Epithelial cell of proximal tubule (primary cell): ENCODE results near the gene PRSS21. TPM values are rescaled to one million over a fixed set of nuclear protein-coding genes. Genes with fewer than 3 reads are reported as not detected.

Experiments
- DNase-seq: peaks from one replicate; pipeline ENCODE4 v3.0.0-alpha.2; 2011; ENCODE audit warnings: low read depth
- H3K4me3 ChIP-seq: 2 replicates; pipeline ENCODE4 v1.5.1; 2011; ENCODE audit warnings: low read depth, mild to moderate bottlenecking, low read length
- total RNA-seq: library from RNA; depleted of rRNA; stranded (reverse); fragments of >200 nt; gene quantifications from 2 replicates; pipeline ENCODE4 v1.2.3, GENCODE V29; 2015
- TF ChIP-seq, protein P1 (sequence below): conservative IDR thresholded peaks from 2 replicates; pipeline ENCODE4 v1.5.1; 2012; ENCODE audit warnings: low read depth, mild to moderate bottlenecking, low read length

Gene PRSS21
- total RNA-seq, 1 donor from 2014 or later = 4.6 TPM

- no peak overlapping the region for H3K4me3 ChIP-seq
- TF ChIP-seq, protein P1, sequence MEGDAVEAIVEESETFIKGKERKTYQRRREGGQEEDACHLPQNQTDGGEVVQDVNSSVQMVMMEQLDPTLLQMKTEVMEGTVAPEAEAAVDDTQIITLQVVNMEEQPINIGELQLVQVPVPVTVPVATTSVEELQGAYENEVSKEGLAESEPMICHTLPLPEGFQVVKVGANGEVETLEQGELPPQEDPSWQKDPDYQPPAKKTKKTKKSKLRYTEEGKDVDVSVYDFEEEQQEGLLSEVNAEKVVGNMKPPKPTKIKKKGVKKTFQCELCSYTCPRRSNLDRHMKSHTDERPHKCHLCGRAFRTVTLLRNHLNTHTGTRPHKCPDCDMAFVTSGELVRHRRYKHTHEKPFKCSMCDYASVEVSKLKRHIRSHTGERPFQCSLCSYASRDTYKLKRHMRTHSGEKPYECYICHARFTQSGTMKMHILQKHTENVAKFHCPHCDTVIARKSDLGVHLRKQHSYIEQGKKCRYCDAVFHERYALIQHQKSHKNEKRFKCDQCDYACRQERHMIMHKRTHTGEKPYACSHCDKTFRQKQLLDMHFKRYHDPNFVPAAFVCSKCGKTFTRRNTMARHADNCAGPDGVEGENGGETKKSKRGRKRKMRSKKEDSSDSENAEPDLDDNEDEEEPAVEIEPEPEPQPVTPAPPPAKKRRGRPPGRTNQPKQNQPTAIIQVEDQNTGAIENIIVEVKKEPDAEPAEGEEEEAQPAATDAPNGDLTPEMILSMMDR = peak; percentile 74
- no peak for DNase-seq
Measured at GRCh38 chr16:2854700-2855309, 37.8 kb downstream of the PRSS21 start.

- H3K4me3 ChIP-seq = no peak overlapping the region
- TF ChIP-seq, protein P1 = no peak
- no peak for DNase-seq
Measured at GRCh38 chr16:2855536-2855935, 38.5 kb downstream of the PRSS21 start.

- TF ChIP-seq, protein P1 = no peak
- no peak overlapping the region for H3K4me3 ChIP-seq
- DNase-seq = no peak
Measured at GRCh38 chr16:2856061-2856670, 39.1 kb downstream of the PRSS21 start.

GRCh38 chr16:2856686-2857450, 39.8 kb downstream of the PRSS21 start:
- H3K4me3 ChIP-seq = no peak overlapping the region
- no peak for DNase-seq
- TF ChIP-seq, protein P1 = no peak

GRCh38 chr16:2857451-2858244, 40.6 kb downstream of the PRSS21 start, which contains the start of gene PRSS22:
Gene PRSS22, minus strand, starts transcription at chr16:2858170. Its CDS starts 66 bp downstream, at chr16:2858104.
- TF ChIP-seq, protein P1 = no peak
- H3K4me3 ChIP-seq = peak within 1 kb of the TSS; percentile 41
- DNase-seq = no peak

DNA sequence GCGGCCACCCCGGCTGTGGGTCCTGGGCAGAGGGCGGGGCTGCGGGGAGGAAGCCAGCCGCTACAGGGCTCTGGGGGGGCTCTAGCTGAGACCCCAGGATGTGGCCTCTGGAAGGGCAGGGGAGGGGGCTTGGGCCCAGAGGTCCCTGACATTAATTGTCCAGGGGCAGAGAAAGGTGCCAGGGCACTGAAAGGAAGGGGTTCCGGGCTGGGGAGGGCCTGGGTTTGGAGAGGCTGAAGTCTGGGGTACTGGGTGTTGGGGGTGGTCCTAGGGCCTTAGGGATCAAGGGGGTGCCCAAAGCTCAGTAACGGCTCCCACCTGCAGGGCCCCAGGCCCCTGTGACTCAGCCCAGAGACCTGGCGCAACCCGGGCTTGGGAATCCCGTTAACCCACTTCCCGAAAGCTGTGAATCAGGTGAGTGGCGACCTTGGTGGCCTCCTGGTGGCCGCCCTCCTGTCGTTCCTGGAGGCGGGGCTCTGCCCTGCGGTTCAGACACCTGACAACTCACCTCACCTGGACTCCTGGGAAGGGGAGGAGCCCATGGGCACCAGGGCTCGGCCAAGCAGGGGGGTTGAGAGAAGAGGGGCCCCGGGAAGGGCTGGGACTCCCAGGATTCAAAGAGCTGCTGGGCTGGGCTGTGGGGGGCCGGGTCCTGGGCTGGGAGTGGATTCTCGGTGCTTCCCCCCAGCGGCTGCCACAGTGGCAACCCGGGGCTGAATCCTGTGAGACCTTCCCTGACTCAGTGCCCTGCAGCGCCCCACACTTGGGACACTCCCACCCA, 41.4 kb downstream of the PRSS21 start:
- peak overlapping the region; percentile 41 for H3K4me3 ChIP-seq
- TF ChIP-seq, protein P1 = peak; percentile 4
- no peak for DNase-seq
